CD14-positive monocyte (primary cell): ENCODE data around the gene PIGM. TPM values are rescaled to one million over a fixed set of nuclear protein-coding genes. Genes with fewer than 3 reads are reported as not detected.
A peak's percentile ranks its signal among the peaks of the same experiment; 100 is the strongest.

Source experiments
- DNase-seq, 3 donors: peaks; one replicate each; pipeline ENCODE4 v3.0.0-alpha.2; 2011 to 2022
- H2AFZ ChIP-seq: 2 replicates; pipeline ENCODE4 v1.6.0; 2012; ENCODE audit warnings: mild to moderate bottlenecking, low read depth, low read length, inconsistent platforms; ENCODE audit not compliant: insufficient read depth, poor library complexity, severe bottlenecking
- H3K27ac ChIP-seq, 2 donors: 1 replicate in 1 of 2; 2 replicates in 1 of 2; pipeline ENCODE4 v1.5.1; 2012 to 2013; ENCODE audit warnings: low read length in 2 of 2, control low read depth in 1 of 2, inconsistent platforms in 1 of 2, low read depth in 1 of 2, mild to moderate bottlenecking in 1 of 2
- H3K27me3 ChIP-seq, 2 donors: one replicate each; pipeline versions ENCODE4 v1.6.0 to v1.6.1; 2011 to 2013; ENCODE audit warnings: low read length in 2 of 2; ENCODE audit not compliant: control insufficient read depth in 2 of 2, insufficient read depth in 2 of 2
- H3K36me3 ChIP-seq, 2 donors: replicated peaks in 1 of 2; 1 replicate in 1 of 2; 2 replicates in 1 of 2; pipeline versions ENCODE4 v1.5.1 to v1.6.1; 2012 to 2013; ENCODE audit warnings: low read length in 2 of 2, control low read depth in 1 of 2, inconsistent platforms in 1 of 2, mild to moderate bottlenecking in 1 of 2; ENCODE audit not compliant: insufficient read depth in 2 of 2, control insufficient read depth in 1 of 2
- H3K4me1 ChIP-seq, 2 donors: 1 replicate in 1 of 2; 2 replicates in 1 of 2; pipeline versions ENCODE4 v1.5.1 to v1.6.1; 2012 to 2013; ENCODE audit warnings: low read length in 2 of 2, control low read depth in 1 of 2, inconsistent platforms in 1 of 2, mild to moderate bottlenecking in 1 of 2, moderate library complexity in 1 of 2; ENCODE audit not compliant: insufficient read depth in 2 of 2, control insufficient read depth in 1 of 2
- H3K4me2 ChIP-seq: replicated peaks from 2 replicates; pipeline ENCODE3; 2012; ENCODE audit warnings: low read length, moderate library complexity, mild to moderate bottlenecking; ENCODE audit not compliant: poor library complexity, severe bottlenecking; ENCODE audit errors: extremely low read depth
- H3K4me3 ChIP-seq, 3 experiments: fragments of 200-600 bp in 1 of 3; sonication (generic) in 1 of 3; replicated peaks in 1 of 3; 1 replicate in 2 of 3; 2 replicates in 1 of 3; pipeline ENCODE4 v1.5.1; 2011 to 2013; ENCODE audit warnings: low read length in 3 of 3, mild to moderate bottlenecking in 3 of 3, control low read depth in 2 of 3, low read depth in 2 of 3, inconsistent platforms in 1 of 3, moderate library complexity in 1 of 3
- H3K79me2 ChIP-seq: 2 replicates; pipeline ENCODE4 v1.6.0; 2012; ENCODE audit warnings: mild to moderate bottlenecking, control low read depth, inconsistent platforms, low read length, moderate library complexity; ENCODE audit not compliant: insufficient read depth
- H3K9ac ChIP-seq: 2 replicates; pipeline ENCODE4 v1.6.0; 2017; ENCODE audit warnings: low read length, mild to moderate bottlenecking; ENCODE audit not compliant: insufficient read depth, poor library complexity, severe bottlenecking
- H3K9me3 ChIP-seq, 2 donors: replicated peaks in 1 of 2; 1 replicate in 1 of 2; 2 replicates in 1 of 2; pipeline versions ENCODE4 v1.5.1 to v1.6.1; 2012 to 2013; ENCODE audit warnings: low read length in 2 of 2, control low read depth in 1 of 2; ENCODE audit not compliant: control insufficient read depth in 1 of 2, insufficient read depth in 1 of 2
- H4K20me1 ChIP-seq: 2 replicates; pipeline ENCODE4 v1.6.0; 2012; ENCODE audit warnings: mild to moderate bottlenecking, low read length, control low read depth, moderate library complexity; ENCODE audit not compliant: insufficient read depth
- H3K27ac Mint-ChIP-seq, 7 donors: one replicate each; pipeline ENCODE4 v1.8.0; 2020; ENCODE audit warnings: mild to moderate bottlenecking in 7 of 7, mixed read lengths in 7 of 7, moderate library complexity in 6 of 7, inconsistent platforms in 2 of 7
- H3K27me3 Mint-ChIP-seq, 3 donors: one replicate each; pipeline ENCODE4 v1.8.0; 2021 to 2022; ENCODE audit warnings: low read depth in 3 of 3, mild to moderate bottlenecking in 3 of 3, mixed read lengths in 3 of 3, moderate library complexity in 3 of 3, inconsistent platforms in 1 of 3
- H3K36me3 Mint-ChIP-seq, 2 donors: one replicate each; pipeline ENCODE4 v1.8.0; 2020; ENCODE audit warnings: mixed read lengths in 2 of 2, inconsistent platforms in 1 of 2, mild to moderate bottlenecking in 1 of 2
- H3K4me1 Mint-ChIP-seq: one replicate; pipeline ENCODE4 v1.8.0; 2020; ENCODE audit warnings: mild to moderate bottlenecking, mixed read lengths
- H3K4me3 Mint-ChIP-seq, 2 donors: one replicate each; pipeline ENCODE4 v1.8.0; 2020; ENCODE audit warnings: mild to moderate bottlenecking in 2 of 2, mixed read lengths in 2 of 2, moderate library complexity in 1 of 2
- H3K9me3 Mint-ChIP-seq, 7 donors: one replicate each; pipeline ENCODE4 v1.8.0; 2020 to 2022; ENCODE audit warnings: mixed read lengths in 7 of 7, mild to moderate bottlenecking in 6 of 7, moderate library complexity in 6 of 7, inconsistent platforms in 2 of 7
- WGBS: methylation state at CpG from one replicate; pipeline ENCODE4 v1.1.5; 2013; ENCODE audit warnings: missing lambda C conversion rate; ENCODE audit not compliant: insufficient coverage; 5-methylcytosine and 5-hydroxymethylcytosine counted together
- intact Hi-C, 2 donors: fragments of 100-400 bp; cut with micrococcal nuclease; formaldehyde crosslinking; loops; one replicate each; pipeline versions ENCODE4 v1.15.0 to v1.15.1; 2023
- polyA plus RNA-seq, 3 donors: library from polyadenylated mRNA; depleted of rRNA in 1 of 3; unstranded in 2 of 3; stranded (reverse) in 1 of 3; fragments of 300-500 nt in 2 of 3; fragments of >200 nt in 1 of 3; fragmentation: Illumina TruSeq in 2 of 3; gene quantifications; 1 replicate in 2 of 3; 2 replicates in 1 of 3; pipeline ENCODE4 v1.2.3, GENCODE V29; 2012 to 2021
- TF ChIP-seq, protein P1 (sequence below): fragments of 200-600 bp; IDR thresholded peaks from one replicate; pipeline ENCODE4 v1.8.0; 2022; ENCODE audit warnings: antibody characterized with exemption, mild to moderate bottlenecking

PIGM gene
- polyA plus RNA-seq, 3 donors, result 3.7 to 4.2 (median 4.0) TPM

GRCh38 chr1:160071289-160071688, 39.5 kb upstream of the PIGM start:
- Histone ChIP-seq H3K4me1 (peaks cover 30 to 44% of the 10 kb centered on the region in 2 donors), H3K4me3 (no peak overlapping the region), H3K36me3 (no peaks in the 10 kb centered on the region), H3K79me2 (no peaks in the 10 kb centered on the region), H4K20me1 (no peaks in the 10 kb centered on the region), H3K9me3 (no peaks in the 10 kb centered on the region), H2AFZ (no peak overlapping the region), H3K27ac (no peak overlapping the region), H3K4me2 (no peak overlapping the region), H3K9ac (no peak overlapping the region), H3K27me3 (peaks cover 14 to 29% of the 10 kb centered on the region in 2 donors)
- peaks cover 35% of the 10 kb centered on the region for H3K4me1 Mint-ChIP-seq
- 83% methylated on average over 5 of the region's 5 CpGs for WGBS
- intact Hi-C loops, result no loop called here
- H3K36me3 Mint-ChIP-seq, result peaks cover 0 to 17% of the 10 kb centered on the region in 2 donors
- peaks cover 0 to 8% (median 2%) of the 10 kb centered on the region in 7 donors for H3K9me3 Mint-ChIP-seq
- H3K27me3 Mint-ChIP-seq, result peaks cover 31 to 47% (median 41%) of the 10 kb centered on the region in 3 donors
- H3K27ac Mint-ChIP-seq, result no peak overlapping the region
- peak overlapping the region in 1 of 2 donors; percentile 39 for H3K4me3 Mint-ChIP-seq
- DNase-seq, result no peak
- TF ChIP-seq, protein P1, sequence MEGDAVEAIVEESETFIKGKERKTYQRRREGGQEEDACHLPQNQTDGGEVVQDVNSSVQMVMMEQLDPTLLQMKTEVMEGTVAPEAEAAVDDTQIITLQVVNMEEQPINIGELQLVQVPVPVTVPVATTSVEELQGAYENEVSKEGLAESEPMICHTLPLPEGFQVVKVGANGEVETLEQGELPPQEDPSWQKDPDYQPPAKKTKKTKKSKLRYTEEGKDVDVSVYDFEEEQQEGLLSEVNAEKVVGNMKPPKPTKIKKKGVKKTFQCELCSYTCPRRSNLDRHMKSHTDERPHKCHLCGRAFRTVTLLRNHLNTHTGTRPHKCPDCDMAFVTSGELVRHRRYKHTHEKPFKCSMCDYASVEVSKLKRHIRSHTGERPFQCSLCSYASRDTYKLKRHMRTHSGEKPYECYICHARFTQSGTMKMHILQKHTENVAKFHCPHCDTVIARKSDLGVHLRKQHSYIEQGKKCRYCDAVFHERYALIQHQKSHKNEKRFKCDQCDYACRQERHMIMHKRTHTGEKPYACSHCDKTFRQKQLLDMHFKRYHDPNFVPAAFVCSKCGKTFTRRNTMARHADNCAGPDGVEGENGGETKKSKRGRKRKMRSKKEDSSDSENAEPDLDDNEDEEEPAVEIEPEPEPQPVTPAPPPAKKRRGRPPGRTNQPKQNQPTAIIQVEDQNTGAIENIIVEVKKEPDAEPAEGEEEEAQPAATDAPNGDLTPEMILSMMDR, result no peak

- peak; percentile 49 to 59 (median 51) for DNase-seq
- no peaks in the 10 kb centered on the region for H3K36me3 ChIP-seq
- H3K27me3 Mint-ChIP-seq, result peaks cover 32 to 48% (median 45%) of the 10 kb centered on the region in 3 donors
- no peaks in the 10 kb centered on the region for H4K20me1 ChIP-seq
- H3K4me3 Mint-ChIP-seq, result peak overlapping the region; percentile 94 to 99
- peak overlapping the region; percentile 30 for H3K9ac ChIP-seq
- 0% methylated on average over 37 of the region's 46 CpGs for WGBS
- H3K4me3 ChIP-seq, result peak overlapping the region; percentile 46 to 76 (median 52)
- intact Hi-C loops, result no loop called here
- H3K4me1 ChIP-seq, result peaks cover 22 to 37% of the 10 kb centered on the region in 2 donors
- H3K9me3 ChIP-seq, result no peaks in the 10 kb centered on the region
- H3K27me3 ChIP-seq, result peaks cover 14 to 29% of the 10 kb centered on the region in 2 donors
- peaks cover 0 to 8% (median 2%) of the 10 kb centered on the region in 7 donors for H3K9me3 Mint-ChIP-seq
- peak overlapping the region; percentile 70 for H2AFZ ChIP-seq
- H3K4me2 ChIP-seq, result peak overlapping the region; percentile 79
- peaks cover 0 to 17% of the 10 kb centered on the region in 2 donors for H3K36me3 Mint-ChIP-seq
- peaks cover 28% of the 10 kb centered on the region for H3K4me1 Mint-ChIP-seq
- no peaks in the 10 kb centered on the region for H3K79me2 ChIP-seq
- H3K27ac Mint-ChIP-seq, result peak overlapping the region in 4 of 7 donors; percentile 19 to 58 (median 48)
- TF ChIP-seq, protein P1, result no peak
- H3K27ac ChIP-seq, result no peak overlapping the region
These were observed 38.7 kb upstream of the PIGM start for GRCh38 chr1:160070243-160071163.
